Glutamatergic neuron (in vitro differentiated cells): ENCODE data around the gene CEACAM19. TPM values are rescaled to one million over a fixed set of nuclear protein-coding genes. Genes with fewer than 3 reads are reported as not detected.
"Not testable (repeated sequence)": the region's sequence is repeated elsewhere in the genome, so short reads cannot be mapped to it uniquely, and the experiment has no call there.

ENCODE experiments used
- DNase-seq: peaks from one replicate; pipeline ENCODE4 v3.0.0; 2022
- H3K27ac Mint-ChIP-seq: one replicate; pipeline ENCODE4 v1.8.0; 2020; ENCODE audit warnings: mild to moderate bottlenecking, mixed read lengths, inconsistent platforms; ENCODE audit not compliant: unreplicated experiment
- H3K27me3 Mint-ChIP-seq: one replicate; pipeline ENCODE4 v1.8.0; 2020; ENCODE audit warnings: mild to moderate bottlenecking, moderate library complexity, mixed read lengths, inconsistent platforms; ENCODE audit not compliant: unreplicated experiment
- H3K36me3 Mint-ChIP-seq: one replicate; pipeline ENCODE4 v1.8.0; 2020; ENCODE audit warnings: mild to moderate bottlenecking, mixed read lengths, inconsistent platforms; ENCODE audit not compliant: unreplicated experiment
- H3K4me1 Mint-ChIP-seq: one replicate; pipeline ENCODE4 v1.8.0; 2020; ENCODE audit warnings: mild to moderate bottlenecking, low read depth, mixed read lengths, inconsistent platforms; ENCODE audit not compliant: unreplicated experiment
- H3K4me3 Mint-ChIP-seq: one replicate; pipeline ENCODE4 v1.8.0; 2020; ENCODE audit warnings: mild to moderate bottlenecking, mixed read lengths, inconsistent platforms; ENCODE audit not compliant: unreplicated experiment
- H3K9me3 Mint-ChIP-seq: one replicate; pipeline ENCODE4 v1.8.0; 2020; ENCODE audit warnings: mild to moderate bottlenecking, moderate library complexity, mixed read lengths, inconsistent platforms; ENCODE audit not compliant: unreplicated experiment
- long read RNA-seq: library from polyadenylated mRNA; unstranded; transcript quantifications from one replicate; pipeline ENCODE4 v2.0.0, GENCODE V29; 2020; ENCODE audit not compliant: unreplicated experiment
- total RNA-seq: library from RNA; stranded (reverse); fragmentation: NEBNext Ultra II Directional; extraction: Animal tissue kit (Norgen Biotek cat#: 25700); gene quantifications from one replicate; pipeline ENCODE4 v1.2.1, GENCODE V29; 2021; ENCODE audit not compliant: unreplicated experiment
- TF ChIP-seq, protein P1 (sequence below): fragments of 200-600 bp; sonication (generic); IDR thresholded peaks from one replicate; pipeline ENCODE4 v1.5.0; 2021; ENCODE audit not compliant: partially characterized antibody, unreplicated experiment

Gene CEACAM19, protein sequence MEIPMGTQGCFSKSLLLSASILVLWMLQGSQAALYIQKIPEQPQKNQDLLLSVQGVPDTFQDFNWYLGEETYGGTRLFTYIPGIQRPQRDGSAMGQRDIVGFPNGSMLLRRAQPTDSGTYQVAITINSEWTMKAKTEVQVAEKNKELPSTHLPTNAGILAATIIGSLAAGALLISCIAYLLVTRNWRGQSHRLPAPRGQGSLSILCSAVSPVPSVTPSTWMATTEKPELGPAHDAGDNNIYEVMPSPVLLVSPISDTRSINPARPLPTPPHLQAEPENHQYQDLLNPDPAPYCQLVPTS
- 1.5 TPM for total RNA-seq
- long read RNA-seq = 0 reads

DNA sequence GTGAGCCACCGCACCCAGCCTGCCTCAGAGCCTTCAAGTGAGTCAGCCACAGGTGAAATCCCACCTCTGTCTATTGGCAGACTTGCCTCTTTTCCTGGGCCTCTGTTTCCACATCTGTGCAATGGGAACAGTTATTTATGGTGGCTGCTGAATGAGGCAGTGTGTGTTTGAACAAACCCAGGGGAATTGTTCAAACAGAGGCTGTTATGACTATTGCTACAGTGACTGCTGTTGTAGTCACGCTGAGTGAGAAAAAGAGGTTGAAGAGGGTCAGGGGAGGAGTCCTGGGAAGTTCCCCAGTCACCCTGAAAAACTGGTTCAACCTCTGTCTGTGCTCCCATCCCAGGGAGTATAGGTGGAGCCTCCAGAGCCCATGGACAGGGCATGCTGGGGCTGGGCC, at the start of gene CEACAM19:
Gene CEACAM19 (plus strand): TSS at position 83 of the 400 bp plus-strand sequence. CDS start 450 bp downstream, outside the sequence.
- H3K4me1 Mint-ChIP-seq = no peaks in the 10 kb centered on the region
- no peak for DNase-seq
- TF ChIP-seq, protein P1, sequence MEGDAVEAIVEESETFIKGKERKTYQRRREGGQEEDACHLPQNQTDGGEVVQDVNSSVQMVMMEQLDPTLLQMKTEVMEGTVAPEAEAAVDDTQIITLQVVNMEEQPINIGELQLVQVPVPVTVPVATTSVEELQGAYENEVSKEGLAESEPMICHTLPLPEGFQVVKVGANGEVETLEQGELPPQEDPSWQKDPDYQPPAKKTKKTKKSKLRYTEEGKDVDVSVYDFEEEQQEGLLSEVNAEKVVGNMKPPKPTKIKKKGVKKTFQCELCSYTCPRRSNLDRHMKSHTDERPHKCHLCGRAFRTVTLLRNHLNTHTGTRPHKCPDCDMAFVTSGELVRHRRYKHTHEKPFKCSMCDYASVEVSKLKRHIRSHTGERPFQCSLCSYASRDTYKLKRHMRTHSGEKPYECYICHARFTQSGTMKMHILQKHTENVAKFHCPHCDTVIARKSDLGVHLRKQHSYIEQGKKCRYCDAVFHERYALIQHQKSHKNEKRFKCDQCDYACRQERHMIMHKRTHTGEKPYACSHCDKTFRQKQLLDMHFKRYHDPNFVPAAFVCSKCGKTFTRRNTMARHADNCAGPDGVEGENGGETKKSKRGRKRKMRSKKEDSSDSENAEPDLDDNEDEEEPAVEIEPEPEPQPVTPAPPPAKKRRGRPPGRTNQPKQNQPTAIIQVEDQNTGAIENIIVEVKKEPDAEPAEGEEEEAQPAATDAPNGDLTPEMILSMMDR = no peak
- no peaks in the 10 kb centered on the region for H3K36me3 Mint-ChIP-seq
- no peak within 1 kb of the TSS for H3K27ac Mint-ChIP-seq
- no peaks in the 10 kb centered on the region for H3K27me3 Mint-ChIP-seq
- no peak within 1 kb of the TSS for H3K4me3 Mint-ChIP-seq
- no peaks in the 10 kb centered on the region for H3K9me3 Mint-ChIP-seq

DNA sequence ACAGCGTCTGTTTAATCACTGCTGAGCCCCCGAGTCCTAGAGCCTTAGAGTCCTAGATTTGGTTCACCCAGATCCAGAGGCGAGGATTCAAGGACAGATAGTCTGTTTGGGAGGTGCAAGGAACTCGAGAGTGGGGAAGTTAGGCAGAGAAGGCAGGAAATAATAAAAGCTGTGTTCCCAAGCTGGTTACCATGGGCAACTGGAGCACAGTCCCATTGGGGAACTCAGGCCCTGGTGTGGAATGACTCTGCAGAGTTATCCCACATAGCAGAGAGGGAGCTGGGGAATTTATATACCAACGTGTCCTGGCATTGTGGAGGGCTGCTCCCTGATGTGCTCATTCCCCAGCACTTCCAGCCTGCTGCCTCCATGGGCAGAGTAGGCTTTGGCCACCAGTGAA, 48.2 kb upstream of the CEACAM19 start:
- Mint-ChIP-seq H3K27ac (no peak overlapping the region), H3K4me3 (no peak overlapping the region), H3K9me3 (peaks cover 6% of the 10 kb centered on the region), H3K27me3 (no peaks in the 10 kb centered on the region), H3K4me1 (no peaks in the 10 kb centered on the region), H3K36me3 (no peaks in the 10 kb centered on the region)
- TF ChIP-seq, protein P1 = no peak
- DNase-seq = no peak

DNA sequence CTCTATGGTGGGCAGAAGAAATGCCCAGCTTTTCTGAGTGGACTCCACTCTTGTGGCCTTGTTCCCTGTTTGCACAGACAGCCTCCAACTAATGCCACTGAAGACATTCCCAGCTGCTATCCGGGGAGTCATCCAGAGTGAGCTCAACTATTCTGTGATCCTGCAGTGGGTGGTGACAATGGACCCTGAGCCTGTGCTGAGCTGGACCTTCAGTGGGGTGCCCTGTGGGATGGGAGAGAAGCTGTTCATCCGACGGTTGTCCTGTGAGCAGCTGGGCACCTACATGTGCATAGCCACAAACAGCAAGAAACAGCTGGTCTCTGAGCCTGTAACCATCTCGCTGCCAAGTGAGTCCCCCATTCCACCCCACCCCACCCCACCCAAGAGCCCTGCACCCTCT, 47.7 kb upstream of the CEACAM19 start:
- peaks cover under 1% of the 10 kb centered on the region for H3K27me3 Mint-ChIP-seq
- peaks cover 6% of the 10 kb centered on the region for H3K9me3 Mint-ChIP-seq
- H3K36me3 Mint-ChIP-seq = peaks cover under 1% of the 10 kb centered on the region

DNA sequence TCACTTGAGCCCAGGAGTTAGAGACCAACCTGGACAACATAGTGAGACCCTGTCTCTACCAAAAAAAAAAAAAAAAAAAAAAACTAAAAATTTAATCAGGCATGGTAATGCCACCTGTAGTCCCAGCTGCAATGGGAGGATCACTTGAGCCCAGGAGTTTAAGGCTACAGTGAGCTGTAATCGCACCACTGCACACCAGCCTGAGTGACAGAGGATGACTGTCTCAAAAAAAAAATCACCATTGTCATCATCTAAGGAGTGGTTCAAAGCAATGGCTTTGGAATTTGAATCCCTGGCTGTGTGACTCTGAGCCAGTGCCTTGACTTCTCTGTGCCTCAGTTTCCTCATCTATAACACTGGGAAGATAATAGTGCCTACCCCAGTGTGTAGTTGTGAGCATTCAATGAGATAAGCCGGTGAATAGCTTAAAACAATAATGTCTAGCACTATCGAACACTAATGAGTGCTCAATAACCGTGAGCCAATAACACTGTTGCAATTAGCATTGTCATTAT, 46.4 kb upstream of the CEACAM19 start:
- Mint-ChIP-seq H3K36me3 (peaks cover 3% of the 10 kb centered on the region), H3K4me3 (no peak overlapping the region), H3K9me3 (peaks cover 6% of the 10 kb centered on the region), H3K4me1 (no peaks in the 10 kb centered on the region), H3K27me3 (peaks cover 4% of the 10 kb centered on the region), H3K27ac (no peak overlapping the region)
- no peak for DNase-seq
- TF ChIP-seq, protein P1 = no peak

More for the DNA sequence above, 47.7 kb upstream of the CEACAM19 start:
- no peak overlapping the region for H3K27ac Mint-ChIP-seq
- no peak overlapping the region for H3K4me3 Mint-ChIP-seq
- H3K4me1 Mint-ChIP-seq = no peaks in the 10 kb centered on the region
- TF ChIP-seq, protein P1 = no peak
- DNase-seq = no peak

DNA sequence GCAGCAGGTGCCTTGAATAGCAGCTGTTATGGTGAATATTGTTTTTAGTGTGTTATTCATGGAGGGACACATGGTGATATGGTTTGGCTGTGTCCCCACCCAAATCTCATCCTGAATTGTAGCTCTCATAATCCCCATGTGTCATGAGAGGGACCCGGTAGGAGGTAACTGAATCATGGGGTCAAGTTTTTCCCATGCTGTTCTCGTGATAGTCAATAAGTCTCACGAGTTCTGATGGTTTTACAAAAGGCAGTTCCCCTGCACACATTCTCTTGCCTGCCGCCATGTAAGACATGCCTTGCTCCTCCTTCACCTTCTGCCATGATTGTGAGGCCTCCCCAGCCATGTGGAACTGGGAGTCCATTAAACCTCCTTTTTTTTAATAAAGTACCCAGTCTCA, 45.6 kb upstream of the CEACAM19 start:
- H3K4me3 Mint-ChIP-seq, H3K36me3 Mint-ChIP-seq, H3K9me3 Mint-ChIP-seq, DNase-seq, H3K4me1 Mint-ChIP-seq, H3K27ac Mint-ChIP-seq, H3K27me3 Mint-ChIP-seq: not testable (repeated sequence)
